ENCODE measurements around the gene EXOSC10.

The EXOSC10 gene

DNA sequence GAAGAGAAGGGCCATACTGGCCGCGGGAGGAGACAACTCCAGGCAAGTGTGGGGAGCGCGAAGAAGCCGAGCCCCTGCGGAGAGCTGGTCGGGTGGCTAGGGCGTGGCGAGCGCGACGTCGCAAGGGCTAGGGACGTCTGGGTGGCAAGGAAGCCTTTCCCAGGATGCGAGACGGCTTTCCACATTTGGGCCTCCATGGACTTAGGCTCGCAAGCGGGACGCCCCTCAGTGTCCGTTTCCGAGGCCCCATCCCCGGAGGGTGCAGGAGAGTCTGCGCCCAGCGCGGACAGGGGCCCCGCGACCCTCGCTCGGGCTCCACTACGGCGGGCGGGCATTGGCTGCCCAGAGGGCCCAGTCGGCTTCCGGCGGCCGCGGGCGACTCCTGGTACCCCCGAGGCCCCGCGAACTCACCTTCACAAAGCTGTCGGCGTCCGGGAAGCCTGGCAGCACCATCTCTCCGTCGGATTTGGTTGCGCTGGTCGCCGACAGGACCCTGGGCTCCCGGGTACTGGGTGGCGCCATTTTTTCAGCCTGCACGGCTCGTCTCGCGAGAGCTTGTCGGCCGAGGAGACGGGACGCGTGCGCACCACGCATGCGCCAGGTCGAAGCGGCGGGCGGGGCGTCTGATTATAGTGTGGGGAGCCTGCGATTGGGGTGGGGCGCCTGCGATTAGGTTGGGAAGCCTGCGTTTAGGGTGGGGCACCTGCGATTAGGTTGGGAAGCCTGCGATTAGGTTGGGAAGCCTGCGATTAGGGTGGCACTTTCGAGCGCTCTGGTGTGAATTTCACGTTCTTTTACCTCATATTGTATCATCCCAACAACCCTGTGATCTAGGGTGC lies at the start of gene EXOSC10:
EXOSC10 (minus strand) TSS at position 560 of the 839 bp plus-strand sequence; CDS start at position 522, 38 bp downstream.
- H3K4me3 Mint-ChIP-seq, result peak within 1 kb of the TSS; percentile 95 to 98 (median 96)
- H3K9me3 Mint-ChIP-seq, result no peaks in the 10 kb centered on the region
- peaks cover 13% of the 10 kb centered on the region for H3K4me1 Mint-ChIP-seq
- H3K27ac Mint-ChIP-seq, result peak within 1 kb of the TSS; percentile 93 to 98 (median 95)
- H3K27me3 Mint-ChIP-seq (ENCODE audit: low read depth), result no peaks in the 10 kb centered on the region
- peaks cover 26% of the 10 kb centered on the region for H3K36me3 Mint-ChIP-seq (ENCODE audit: low read depth)
- TF ChIP-seq, protein P1, sequence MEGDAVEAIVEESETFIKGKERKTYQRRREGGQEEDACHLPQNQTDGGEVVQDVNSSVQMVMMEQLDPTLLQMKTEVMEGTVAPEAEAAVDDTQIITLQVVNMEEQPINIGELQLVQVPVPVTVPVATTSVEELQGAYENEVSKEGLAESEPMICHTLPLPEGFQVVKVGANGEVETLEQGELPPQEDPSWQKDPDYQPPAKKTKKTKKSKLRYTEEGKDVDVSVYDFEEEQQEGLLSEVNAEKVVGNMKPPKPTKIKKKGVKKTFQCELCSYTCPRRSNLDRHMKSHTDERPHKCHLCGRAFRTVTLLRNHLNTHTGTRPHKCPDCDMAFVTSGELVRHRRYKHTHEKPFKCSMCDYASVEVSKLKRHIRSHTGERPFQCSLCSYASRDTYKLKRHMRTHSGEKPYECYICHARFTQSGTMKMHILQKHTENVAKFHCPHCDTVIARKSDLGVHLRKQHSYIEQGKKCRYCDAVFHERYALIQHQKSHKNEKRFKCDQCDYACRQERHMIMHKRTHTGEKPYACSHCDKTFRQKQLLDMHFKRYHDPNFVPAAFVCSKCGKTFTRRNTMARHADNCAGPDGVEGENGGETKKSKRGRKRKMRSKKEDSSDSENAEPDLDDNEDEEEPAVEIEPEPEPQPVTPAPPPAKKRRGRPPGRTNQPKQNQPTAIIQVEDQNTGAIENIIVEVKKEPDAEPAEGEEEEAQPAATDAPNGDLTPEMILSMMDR (IDR thresholded peaks at IDR 0.05; ENCODE audit: unreplicated experiment in 3 of 3), result no peak

GRCh38 chr1:11147197-11147770 lies 47.6 kb upstream of the EXOSC10 start:
- Mint-ChIP-seq H3K4me3 (no peak overlapping the region), H3K27ac (peak overlapping the region in 1 of 3 experiments; percentile 63), H3K4me1 (peaks cover 43% of the 10 kb centered on the region), H3K9me3 (no peaks in the 10 kb centered on the region), H3K36me3 (ENCODE audit: low read depth) (peaks cover 65% of the 10 kb centered on the region), H3K27me3 (ENCODE audit: low read depth) (no peaks in the 10 kb centered on the region)
- TF ChIP-seq, protein P1 (IDR thresholded peaks at IDR 0.05; ENCODE audit: unreplicated experiment in 3 of 3), result no peak

GRCh38 chr1:11145741-11146140 lies 46.1 kb upstream of the EXOSC10 start:
- Mint-ChIP-seq H3K27me3 (ENCODE audit: low read depth) (no peaks in the 10 kb centered on the region), H3K4me3 (no peak overlapping the region), H3K27ac (peak overlapping the region in 1 of 3 experiments; percentile 63), H3K36me3 (ENCODE audit: low read depth) (peaks cover 62% of the 10 kb centered on the region), H3K4me1 (peaks cover 27% of the 10 kb centered on the region), H3K9me3 (no peaks in the 10 kb centered on the region)
- TF ChIP-seq, protein P1 (IDR thresholded peaks at IDR 0.05; ENCODE audit: unreplicated experiment in 3 of 3), result no peak

DNA sequence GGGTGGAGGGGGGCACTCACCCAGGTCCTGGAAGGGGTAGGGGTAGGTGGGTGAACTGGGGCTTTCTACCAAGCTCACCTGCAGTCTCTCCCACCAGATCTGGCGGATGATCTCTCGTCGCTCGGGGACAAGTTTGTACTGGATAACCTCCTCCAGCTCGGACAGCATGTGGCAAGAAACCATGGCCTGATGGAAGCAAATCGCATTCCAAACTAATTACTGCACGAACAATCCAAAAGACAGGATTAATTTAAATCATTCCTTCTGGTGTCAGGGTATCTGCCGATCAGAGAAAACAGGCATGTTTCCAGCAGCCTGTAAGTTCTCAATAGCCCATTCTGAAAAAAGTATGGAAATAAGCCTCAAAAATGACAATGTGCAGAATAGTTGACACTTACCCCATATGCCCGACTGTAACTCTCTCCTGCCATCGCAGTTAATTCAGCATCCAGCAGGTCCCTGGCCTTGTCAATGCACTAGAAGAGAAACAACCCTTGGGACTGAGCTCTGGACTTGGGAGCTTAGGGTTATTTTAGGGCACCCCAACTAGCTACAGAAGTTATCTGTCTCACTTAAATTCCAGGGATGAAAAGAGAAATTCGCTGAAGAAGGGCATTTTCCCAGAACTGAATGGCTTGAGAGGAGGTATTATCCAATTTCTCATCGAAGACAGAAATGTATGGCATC lies 45.0 kb upstream of the EXOSC10 start:
- no peak overlapping the region for H3K4me3 Mint-ChIP-seq
- peaks cover 54% of the 10 kb centered on the region for H3K36me3 Mint-ChIP-seq (ENCODE audit: low read depth)
- H3K4me1 Mint-ChIP-seq, result peaks cover 17% of the 10 kb centered on the region
- H3K9me3 Mint-ChIP-seq, result no peaks in the 10 kb centered on the region
- H3K27me3 Mint-ChIP-seq (ENCODE audit: low read depth), result no peaks in the 10 kb centered on the region
- H3K27ac Mint-ChIP-seq, result peak overlapping the region in 1 of 3 experiments; percentile 48
- TF ChIP-seq, protein P1 (IDR thresholded peaks at IDR 0.05; ENCODE audit: unreplicated experiment in 3 of 3), result no peak

DNA sequence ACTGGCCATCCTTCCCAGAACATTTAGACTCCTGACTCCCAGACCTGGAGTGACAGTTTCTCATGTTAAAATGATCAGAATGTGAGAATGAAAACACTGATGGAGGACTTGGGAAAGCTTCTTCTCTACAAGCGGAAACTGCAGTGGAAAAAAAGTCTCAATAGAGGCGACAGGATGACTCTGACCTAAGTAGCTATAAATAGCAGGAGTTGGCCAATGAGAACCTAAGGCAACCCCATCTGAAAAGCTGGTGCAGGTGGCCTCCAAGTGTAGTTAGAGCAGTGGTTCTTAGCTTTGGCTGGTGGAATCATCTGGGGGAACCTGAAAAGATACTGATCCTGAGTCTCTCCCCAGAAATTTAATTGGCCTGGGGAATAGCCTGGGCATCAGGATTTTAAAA lies 44.2 kb upstream of the EXOSC10 start:
- Mint-ChIP-seq H3K27me3 (ENCODE audit: low read depth) (no peaks in the 10 kb centered on the region), H3K27ac (peak overlapping the region in 1 of 3 experiments; percentile 48), H3K4me3 (no peak overlapping the region), H3K4me1 (peaks cover 17% of the 10 kb centered on the region), H3K9me3 (no peaks in the 10 kb centered on the region), H3K36me3 (ENCODE audit: low read depth) (peaks cover 51% of the 10 kb centered on the region)
- TF ChIP-seq, protein P1 (IDR thresholded peaks at IDR 0.05; ENCODE audit: unreplicated experiment in 3 of 3), result no peak

Measured in nephron (organoid).